ENCODE results near the gene UPP2.

Gene UPP2

GRCh38 chr2:158142568-158143332, 41.1 kb downstream of the UPP2 start:
- DNase-seq (ENCODE audit: low spot score): no peak

- DNase-seq (ENCODE audit: low spot score): no peak
These were observed 42.2 kb downstream of the UPP2 start for GRCh38 chr2:158143703-158144360.

GRCh38 chr2:158144914-158145625, 43.4 kb downstream of the UPP2 start:
- DNase-seq (ENCODE audit: low spot score): no peak

- DNase-seq (ENCODE audit: low spot score): no peak
These were observed 51.8 kb downstream of the UPP2 start for GRCh38 chr2:158153270-158154015.

DNA sequence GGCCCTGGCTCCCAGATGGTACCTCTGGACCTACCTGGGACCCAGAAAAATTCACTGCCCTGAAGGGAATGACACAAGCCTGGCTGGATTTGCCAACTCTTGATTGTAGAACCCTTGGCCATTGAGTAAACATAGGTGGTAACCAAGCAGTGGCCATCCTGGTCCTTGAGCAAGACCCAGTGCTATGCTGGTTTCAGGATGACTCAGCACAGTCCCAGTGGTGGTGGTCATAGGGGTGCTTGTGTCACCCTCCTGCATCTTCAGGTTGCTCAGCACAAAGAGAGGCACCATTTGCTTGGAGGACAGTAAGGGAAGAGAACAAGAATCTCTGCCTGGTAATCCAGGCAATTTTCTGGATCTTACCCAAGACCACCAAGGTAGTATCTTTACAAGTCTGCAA, 52.9 kb downstream of the UPP2 start:
- no peak for DNase-seq (ENCODE audit: low spot score)

- no peak for DNase-seq (ENCODE audit: low spot score)
These were observed 71.0 kb downstream of the UPP2 start for GRCh38 chr2:158172719-158173118.

DNA sequence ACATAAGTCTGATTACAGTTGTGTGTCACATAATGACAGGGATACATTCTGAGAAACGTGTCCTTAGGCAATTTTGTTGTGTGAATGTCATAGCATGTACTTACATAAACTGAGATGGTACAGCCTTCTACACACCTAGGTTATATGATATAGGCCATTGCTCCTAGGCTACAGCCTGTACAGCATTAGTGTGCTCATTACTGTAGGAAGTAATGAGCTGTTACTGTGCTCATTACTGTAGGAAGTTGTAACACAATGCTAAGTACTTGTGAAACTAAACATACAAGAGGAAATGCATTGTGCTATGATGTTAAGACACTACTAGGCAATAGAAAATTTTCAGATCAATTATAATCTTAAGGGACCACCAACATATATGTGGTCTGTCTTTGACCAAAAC, 72.8 kb downstream of the UPP2 start:
- DNase-seq (ENCODE audit: low spot score): no peak

- DNase-seq (ENCODE audit: low spot score): no peak
These were observed 73.3 kb downstream of the UPP2 start for GRCh38 chr2:158174956-158175355.

DNA sequence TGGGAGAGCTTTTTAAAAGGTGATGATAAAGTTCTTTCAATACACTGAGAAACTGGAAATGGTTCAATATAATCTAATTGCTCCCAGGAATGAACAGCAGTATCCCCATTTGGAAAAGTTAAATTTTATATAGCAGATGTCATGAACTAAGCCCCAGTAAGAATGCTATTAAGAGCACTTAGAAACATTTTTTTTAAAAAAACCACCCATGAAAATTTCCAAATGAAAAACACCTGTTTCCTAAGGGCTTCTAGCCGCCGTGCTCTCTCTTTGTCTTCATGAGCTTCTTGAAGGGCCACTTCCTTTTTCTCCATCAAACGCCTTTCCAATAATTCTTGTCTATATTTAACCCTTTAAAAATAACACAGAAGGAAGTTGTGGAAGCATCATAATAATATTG, 77.0 kb downstream of the UPP2 start:
- DNase-seq (ENCODE audit: low spot score): no peak

GRCh38 chr2:158179660-158180059, 78.0 kb downstream of the UPP2 start:
- DNase-seq (ENCODE audit: low spot score): no peak

- no peak for DNase-seq (ENCODE audit: low spot score)
These were observed 79.5 kb downstream of the UPP2 start for GRCh38 chr2:158181171-158181570.

- no peak for DNase-seq (ENCODE audit: low spot score)
These were observed 81.1 kb downstream of the UPP2 start for GRCh38 chr2:158182676-158183295.

DNA sequence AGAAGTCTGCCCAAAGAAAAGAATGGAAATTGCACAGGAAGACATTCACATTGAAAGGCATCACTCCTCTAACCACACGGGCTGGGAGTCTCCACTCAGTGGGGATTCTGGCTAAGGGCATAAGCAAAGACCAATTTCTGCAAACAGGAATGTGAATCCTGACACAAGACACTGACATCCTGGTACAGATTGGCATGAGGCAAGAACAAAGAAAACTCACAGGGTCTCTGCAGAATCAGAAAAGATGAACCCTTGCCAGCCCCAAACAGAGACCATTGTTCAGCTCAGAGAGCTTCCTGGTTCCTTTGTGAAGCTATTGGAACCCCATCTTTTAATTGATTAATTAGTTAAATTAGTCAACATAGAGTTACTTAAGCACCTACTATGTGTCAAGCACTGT, 82.3 kb downstream of the UPP2 start:
- no peak for DNase-seq (ENCODE audit: low spot score)

DNA sequence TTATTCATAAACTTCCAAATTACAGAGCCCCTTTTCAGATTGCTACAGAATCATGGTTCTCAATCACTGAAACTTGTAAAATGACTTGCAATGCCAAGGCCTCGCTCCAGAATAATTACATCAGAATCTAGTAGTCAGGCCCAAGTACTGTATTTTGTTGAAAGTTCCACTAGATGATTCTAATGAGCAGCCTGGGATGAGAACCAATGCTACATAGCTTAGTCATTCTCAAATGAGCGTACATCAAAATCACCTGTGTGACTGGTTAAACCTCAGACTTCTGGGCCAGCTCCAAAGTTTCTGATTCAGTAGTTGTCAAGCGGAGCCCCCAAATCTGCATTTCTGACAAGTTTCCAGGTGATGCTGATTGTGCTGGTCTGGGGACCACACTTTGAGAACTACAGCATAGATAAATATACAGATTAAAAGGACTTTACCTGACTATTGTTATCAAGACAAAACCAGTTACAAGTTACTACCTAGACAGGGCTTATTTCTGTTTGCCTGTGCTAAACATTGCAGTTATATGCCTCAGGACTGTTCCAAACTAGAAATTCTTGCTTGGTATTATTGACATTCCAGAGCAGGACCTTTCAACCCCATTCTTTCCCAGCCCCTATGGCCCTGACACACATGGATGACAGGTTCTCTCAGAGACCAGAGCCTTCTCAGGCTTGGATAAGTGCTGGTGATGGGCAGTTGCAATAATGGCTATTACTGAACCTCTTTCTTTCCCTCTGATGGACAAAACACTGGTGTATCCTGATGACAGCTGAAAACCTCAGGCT, 83.1 kb downstream of the UPP2 start:
- DNase-seq (ENCODE audit: low spot score): no peak
